Measurements from ENCODE around the gene ACACA. TPM values are rescaled to one million over a fixed set of nuclear protein-coding genes. Genes with fewer than 3 reads are reported as not detected.
A peak's percentile ranks its signal among the peaks of the same experiment; 100 is the strongest.

The ACACA gene
- total and polyA plus RNA-seq, 9 of the 15 experiments (the other 6 are each of a cell fraction or from before 2014, with no cell fraction given): 35.9 to 135 (median 88.4) TPM

DNA sequence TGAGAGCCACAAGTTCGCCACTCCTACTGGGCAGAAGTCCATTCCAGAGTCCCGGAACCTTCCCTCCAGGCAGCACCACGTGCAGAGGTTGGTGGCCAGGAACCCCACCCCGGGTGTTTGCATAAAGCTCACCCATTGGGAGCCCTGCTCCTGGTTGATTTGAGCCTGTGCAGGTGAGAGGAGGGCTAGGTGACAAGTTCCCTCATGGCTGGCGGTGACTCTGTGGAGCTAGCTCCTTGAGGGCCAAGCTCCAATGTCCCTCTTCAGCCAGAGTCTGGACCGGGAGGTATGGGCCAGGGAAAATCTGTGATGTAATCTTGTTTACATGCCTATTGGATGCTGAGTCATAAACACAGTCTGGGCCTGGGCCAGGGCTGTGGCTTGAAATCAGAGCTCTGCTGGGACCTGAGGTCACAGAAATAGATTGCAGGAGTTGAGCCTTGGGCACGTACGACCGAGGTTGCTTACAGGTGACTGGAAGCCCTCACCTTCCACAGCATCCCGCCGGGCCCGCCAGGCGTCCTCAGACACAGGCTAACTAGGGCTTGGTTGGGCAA lies 339.0 kb downstream of the ACACA start (continued):
- TF ChIP-seq, protein P1, sequence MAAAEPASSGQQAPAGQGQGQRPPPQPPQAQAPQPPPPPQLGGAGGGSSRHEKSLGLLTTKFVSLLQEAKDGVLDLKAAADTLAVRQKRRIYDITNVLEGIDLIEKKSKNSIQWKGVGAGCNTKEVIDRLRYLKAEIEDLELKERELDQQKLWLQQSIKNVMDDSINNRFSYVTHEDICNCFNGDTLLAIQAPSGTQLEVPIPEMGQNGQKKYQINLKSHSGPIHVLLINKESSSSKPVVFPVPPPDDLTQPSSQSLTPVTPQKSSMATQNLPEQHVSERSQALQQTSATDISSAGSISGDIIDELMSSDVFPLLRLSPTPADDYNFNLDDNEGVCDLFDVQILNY (CRISPR knock-in tag; IDR thresholded peaks at IDR 0.05): no peak
- TF ChIP-seq BCOR (IDR thresholded peaks at IDR 0.05) (0 out of 2 replicates have a peak, but pooled peaks have one; percentile 34), MAFG (tag; conservative IDR thresholded peaks at IDR 0.05) (peak; percentile 81), JUNB (CRISPR knock-in tag; conservative IDR thresholded peaks at IDR 0.05) (no peak), ZNF253 (CRISPR knock-in tag; conservative IDR thresholded peaks at IDR 0.05) (no peak), RBFOX2 (IDR thresholded peaks at IDR 0.05; ENCODE audit: low read depth, low read length) (no peak), SOX6 (IDR thresholded peaks at IDR 0.05) (no peak), NR2C1 (IDR thresholded peaks at IDR 0.05) (no peak), NR2C1 (tag; IDR thresholded peaks at IDR 0.05) (no peak)
- TF ChIP-seq, protein P2, sequence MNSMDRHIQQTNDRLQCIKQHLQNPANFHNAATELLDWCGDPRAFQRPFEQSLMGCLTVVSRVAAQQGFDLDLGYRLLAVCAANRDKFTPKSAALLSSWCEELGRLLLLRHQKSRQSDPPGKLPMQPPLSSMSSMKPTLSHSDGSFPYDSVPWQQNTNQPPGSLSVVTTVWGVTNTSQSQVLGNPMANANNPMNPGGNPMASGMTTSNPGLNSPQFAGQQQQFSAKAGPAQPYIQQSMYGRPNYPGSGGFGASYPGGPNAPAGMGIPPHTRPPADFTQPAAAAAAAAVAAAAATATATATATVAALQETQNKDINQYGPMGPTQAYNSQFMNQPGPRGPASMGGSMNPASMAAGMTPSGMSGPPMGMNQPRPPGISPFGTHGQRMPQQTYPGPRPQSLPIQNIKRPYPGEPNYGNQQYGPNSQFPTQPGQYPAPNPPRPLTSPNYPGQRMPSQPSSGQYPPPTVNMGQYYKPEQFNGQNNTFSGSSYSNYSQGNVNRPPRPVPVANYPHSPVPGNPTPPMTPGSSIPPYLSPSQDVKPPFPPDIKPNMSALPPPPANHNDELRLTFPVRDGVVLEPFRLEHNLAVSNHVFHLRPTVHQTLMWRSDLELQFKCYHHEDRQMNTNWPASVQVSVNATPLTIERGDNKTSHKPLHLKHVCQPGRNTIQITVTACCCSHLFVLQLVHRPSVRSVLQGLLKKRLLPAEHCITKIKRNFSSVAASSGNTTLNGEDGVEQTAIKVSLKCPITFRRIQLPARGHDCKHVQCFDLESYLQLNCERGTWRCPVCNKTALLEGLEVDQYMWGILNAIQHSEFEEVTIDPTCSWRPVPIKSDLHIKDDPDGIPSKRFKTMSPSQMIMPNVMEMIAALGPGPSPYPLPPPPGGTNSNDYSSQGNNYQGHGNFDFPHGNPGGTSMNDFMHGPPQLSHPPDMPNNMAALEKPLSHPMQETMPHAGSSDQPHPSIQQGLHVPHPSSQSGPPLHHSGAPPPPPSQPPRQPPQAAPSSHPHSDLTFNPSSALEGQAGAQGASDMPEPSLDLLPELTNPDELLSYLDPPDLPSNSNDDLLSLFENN (IDR thresholded peaks at IDR 0.05; ENCODE audit: low read depth in 2 of 2, low read length in 2 of 2): no peak
- TF ChIP-seq, protein P3, sequence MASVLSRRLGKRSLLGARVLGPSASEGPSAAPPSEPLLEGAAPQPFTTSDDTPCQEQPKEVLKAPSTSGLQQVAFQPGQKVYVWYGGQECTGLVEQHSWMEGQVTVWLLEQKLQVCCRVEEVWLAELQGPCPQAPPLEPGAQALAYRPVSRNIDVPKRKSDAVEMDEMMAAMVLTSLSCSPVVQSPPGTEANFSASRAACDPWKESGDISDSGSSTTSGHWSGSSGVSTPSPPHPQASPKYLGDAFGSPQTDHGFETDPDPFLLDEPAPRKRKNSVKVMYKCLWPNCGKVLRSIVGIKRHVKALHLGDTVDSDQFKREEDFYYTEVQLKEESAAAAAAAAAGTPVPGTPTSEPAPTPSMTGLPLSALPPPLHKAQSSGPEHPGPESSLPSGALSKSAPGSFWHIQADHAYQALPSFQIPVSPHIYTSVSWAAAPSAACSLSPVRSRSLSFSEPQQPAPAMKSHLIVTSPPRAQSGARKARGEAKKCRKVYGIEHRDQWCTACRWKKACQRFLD (CRISPR knock-in tag; IDR thresholded peaks at IDR 0.05): no peak

All from K562 (cell line).